DMS53 treated with DMSO at 0.1 percent for 48 hours (cell line): ENCODE data around the gene PLIN5.
"Not testable (repeated sequence)": the region's sequence is repeated elsewhere in the genome, so short reads cannot be mapped to it uniquely, and the experiment has no call there.

Experiments used
- DNase-seq: peaks from one replicate; lab custom pipeline; 2025; ENCODE audit not compliant: unreplicated experiment; lab: John Stamatoyannopoulos, UW

PLIN5 gene

DNA sequence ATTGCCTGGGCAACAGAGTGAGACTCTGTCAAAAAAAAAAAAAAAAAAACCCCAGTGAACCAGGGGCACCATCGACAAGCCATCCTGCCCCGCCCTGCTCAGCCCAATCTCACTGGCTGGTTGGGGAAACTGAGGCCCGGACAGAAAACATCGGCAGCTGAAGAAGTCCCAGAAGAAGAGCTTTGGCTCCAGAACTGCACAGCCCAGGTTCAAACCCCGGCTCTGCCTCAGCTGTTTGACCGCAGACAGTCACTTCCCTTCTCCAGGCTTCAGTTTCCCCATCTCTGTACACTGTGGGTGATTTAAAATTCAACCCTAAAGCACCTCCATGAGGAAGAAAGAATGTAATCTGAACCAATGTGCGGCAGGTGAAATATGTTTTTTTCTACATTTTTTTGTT is 33.9 kb upstream of the PLIN5 start:
- no peak for DNase-seq

DNA sequence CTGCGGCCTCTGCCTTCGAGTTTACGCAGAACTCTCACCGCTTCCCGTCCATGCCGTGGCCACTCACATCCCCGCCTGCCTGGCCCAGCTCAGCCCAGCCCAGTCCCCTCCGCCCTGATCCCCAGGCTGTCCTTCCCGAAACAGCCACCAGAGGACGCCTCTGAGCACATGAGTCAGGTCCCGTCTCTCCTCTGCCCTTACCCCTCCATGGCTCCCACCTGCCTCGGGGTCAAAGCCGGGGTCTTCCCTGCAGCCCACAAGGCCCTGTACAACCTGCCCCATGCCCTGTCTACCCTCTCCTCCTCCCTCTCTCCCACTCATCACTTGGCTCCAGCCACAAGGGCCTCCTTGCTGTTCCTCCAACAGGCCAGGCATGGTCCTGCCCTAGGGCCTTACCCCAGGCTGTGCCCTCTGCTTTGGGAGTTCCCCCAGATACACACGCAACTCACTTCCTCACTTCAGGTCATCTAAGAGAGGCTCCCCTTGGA is 32.6 kb upstream of the PLIN5 start:
- DNase-seq: no peak

DNA sequence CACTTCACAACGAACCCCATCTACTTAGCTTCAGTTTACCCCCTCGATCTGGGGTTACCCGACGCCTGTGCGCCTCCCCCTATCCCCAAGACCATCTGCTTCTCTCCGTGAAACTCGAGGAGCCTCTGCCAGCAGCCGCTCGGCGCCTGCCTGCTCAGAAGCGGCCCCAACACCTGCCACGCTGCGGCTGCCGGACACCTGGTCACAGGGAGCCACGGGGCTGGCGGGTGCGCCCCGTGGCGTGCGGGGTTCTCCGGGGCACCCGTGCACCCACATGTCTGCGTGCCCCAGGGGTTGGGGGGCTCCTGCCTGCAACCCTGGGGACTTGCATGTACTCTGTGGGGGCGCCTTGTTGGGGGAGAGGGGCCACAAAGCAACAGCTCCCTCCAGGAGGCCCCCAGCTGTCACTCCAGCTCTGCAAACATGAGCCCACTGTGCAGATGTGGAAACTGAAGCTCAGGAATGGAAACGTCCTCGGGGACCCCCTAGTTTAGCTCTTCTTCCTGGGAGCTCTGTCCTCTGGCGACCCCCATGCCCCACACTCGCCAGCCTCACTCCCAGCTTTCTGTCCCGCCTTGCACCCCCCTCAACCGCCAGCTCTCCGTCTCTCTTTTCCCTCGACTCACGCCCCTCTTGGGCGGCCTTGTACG is 31.5 kb upstream of the PLIN5 start:
- no peak for DNase-seq

DNA sequence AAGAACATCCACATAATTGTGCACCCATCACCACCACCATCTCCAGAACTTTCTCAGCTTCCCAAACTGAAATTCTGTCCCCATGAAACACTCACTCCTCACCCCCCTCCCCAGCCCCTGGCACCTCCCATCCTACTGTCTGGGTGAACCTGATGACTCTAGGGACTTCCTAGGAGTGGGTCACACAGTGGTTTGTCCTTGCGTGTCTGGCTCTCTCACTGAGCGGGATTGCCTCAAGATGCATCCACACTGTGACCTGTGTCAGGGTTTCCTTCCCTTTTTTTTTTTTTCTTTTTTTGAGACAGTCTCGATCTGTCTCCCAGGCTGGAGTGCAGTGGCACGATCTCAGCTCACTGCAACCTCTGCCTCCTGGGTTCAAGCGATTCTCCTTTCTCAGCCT is 28.5 kb upstream of the PLIN5 start:
- DNase-seq: not testable (repeated sequence)

DNA sequence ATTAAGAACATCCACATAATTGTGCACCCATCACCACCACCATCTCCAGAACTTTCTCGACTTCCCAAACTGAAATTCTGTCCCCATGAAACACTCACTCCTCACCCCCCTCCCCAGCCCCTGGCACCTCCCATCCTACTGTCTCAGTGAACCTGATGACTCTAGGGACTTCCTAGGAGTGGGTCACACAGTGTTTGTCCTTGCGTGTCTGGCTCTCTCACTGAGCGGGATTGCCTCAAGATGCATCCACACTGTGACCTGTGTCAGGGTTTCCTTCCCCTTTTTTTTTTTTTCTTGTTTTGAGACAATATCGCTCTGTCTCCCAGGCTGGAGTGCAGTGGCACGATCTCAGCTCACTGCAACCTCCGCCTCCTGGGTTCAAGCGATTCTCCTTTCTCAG is 27.1 kb upstream of the PLIN5 start:
- DNase-seq: not testable (repeated sequence)

DNA sequence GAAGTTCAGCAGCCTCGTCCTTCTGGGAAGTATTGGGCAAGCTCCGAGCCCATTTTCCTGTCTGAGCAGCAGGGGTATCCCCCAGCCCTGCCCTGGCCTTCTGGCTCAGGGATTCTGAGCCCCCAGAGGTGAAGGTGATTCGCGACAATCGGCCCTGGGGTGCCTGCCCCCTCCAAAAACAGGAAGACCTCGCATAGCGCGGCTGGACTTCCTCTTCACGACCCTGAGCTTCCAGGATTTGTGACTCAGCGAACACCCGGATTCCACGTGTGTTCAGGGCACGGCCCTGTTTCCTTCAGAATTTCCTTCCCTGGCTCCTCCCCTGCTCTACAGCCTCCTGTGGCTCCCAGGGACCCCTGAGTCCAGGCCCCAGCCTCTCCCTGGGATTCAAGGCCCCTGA is 24.5 kb upstream of the PLIN5 start, which contains the start of gene SEMA6B:
TSS of gene SEMA6B (minus strand) at position 116 of the 400 bp plus-strand sequence. CDS start 1,227 bp downstream, outside the sequence.
- DNase-seq: no peak

DNA sequence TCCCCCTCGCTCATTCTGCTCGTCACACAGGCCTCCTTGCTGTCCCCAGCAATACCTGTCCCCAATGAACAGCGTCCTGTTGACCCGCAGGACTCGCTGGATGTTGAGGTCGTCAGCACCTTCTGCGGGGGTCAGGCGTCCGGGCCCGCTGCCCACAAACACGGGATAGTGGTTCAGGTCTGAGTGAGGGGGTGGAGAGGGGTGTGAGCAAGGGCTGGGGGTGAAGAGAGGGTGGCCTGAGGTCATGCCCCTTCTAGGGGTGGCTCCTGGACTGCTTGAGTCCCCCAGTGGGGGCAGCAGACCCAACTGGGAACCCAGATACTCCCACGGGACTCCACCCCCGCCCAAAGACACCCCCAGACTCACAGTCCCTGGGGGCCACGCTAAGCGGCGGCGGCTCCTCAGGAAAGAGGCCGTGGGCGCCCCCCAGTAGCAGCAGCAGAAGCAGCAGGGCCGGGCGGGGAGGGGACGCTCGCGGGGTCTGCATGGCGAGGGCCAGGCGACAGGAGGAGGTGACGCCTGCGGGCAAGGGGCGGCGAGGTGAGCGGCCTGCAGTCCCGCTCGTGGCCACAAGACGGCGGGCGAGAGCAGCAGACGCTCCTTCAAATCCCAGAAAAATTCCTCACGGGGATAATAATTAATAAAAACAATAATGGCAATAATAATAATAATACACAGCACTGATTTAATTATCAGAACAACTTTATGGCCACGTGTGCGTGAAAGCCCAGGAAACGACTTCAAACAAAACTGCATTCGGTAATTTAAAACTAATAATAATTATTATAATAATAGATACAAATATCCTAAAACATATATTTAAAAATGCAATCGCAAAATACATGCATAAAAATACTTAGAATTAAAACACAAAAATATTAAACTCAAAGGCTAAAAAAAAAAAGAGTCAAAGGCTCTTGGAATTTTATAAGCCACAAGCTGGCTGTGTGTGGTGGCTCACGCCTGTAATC is 23.2 kb upstream of the PLIN5 start:
- no peak for DNase-seq

DNA sequence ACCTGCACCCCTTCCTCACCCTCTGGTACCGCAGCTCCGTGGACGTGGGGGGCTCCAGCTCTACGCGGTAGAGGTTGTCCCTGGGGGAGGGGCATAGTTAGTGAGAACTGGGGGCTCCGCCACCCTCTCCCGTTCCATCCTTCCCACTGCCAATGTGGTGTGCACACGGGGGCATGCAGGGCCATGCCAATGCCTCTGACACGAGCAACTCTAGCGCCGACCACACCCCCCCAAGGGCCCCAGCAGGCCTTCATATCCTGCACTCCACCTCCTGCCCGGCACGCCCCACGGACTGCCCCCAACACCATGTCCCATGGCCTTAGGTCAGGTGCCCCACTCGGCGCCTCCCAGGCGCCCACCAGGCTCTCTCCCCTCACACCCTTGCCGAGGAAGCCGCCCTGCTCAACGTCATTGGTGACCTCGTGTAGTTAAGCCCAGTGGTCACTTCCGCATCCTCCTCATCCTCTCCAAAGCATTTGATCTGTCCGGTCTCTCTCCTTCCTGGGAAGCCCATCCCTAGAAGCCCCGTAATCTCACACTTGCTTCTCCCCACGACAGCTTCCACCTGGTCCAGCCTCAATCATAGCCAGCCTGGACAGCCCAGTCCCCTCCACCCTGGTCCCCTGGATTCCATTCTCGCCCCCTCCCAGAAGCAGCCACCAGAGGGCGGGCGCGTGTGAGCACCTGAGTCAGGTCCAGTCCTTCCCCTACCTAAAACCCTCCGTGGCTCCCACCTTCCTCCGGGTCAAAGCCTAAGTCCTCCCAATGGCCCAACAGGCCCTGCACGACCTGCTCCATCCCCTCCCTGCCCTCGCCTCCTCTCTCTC is 22.3 kb upstream of the PLIN5 start:
- no peak for DNase-seq

DNA sequence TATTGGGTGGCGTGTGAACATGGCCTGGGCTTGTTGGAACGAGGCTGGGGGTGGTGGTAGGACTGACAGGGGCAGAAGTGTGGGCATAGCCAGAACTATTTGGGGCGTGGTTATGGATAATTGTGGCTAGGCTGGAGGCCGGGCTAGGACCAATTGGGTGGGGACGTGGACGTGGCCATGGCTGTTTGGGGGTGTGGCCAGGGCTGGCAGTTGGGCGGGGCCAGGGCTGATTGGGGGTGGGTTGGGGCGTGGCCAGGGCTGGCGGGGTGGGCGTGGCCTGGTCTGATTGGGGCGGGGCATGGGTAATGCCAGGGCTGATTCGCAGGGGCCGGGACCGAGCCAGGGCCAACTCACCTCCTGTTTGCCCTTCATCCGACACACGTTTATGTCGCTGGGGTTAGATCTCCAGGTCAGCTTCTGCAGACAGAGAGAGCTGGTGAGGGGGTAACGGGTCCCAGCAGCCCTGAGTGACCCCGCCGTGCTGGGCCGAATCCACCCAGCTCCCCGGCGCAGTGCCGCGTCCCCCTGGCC is 21.6 kb upstream of the PLIN5 start:
- DNase-seq: no peak

DNA sequence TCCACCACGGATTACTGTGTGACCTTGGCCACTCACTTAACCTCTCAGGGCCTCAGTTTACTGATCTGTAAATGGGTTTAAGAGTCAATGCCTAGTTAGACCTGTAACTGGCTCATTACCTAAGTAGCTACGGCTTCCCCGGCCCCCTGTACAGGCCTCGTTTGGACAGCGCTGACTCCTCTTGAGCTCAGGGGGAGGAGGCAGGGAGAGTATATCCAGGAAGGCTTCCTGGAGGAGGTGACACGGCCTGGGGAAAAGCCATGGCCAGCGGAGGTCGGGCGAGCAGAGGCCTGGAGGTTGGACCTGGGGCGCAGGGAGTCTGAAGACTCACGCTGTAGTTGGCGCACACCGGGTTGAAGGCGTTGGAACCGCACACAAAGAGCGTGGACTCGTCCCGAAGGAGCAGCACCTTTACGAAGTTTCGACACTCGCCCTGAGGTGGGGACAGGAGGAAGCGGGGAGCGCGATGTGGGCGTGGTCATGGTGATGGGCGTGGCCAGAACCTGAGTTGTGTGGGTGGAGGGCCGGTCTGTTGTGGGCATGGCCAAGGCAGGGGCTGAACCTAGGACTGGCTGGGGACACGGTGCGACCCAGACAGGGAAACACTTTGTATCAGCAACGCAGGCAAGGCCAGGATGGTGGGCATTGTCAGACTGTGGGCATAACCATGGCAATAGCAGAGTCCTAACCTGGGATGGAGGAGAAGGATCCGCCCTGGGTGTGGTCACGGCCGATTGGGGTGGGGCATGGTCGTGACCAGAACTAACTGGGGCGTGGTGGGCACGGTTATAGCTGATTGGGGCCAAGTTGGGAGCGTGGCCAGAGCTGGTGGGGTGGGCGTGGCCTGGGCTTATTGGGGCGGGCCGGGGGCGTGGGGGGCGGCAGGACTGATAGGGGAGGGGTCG is 20.9 kb upstream of the PLIN5 start:
- DNase-seq: no peak

DNA sequence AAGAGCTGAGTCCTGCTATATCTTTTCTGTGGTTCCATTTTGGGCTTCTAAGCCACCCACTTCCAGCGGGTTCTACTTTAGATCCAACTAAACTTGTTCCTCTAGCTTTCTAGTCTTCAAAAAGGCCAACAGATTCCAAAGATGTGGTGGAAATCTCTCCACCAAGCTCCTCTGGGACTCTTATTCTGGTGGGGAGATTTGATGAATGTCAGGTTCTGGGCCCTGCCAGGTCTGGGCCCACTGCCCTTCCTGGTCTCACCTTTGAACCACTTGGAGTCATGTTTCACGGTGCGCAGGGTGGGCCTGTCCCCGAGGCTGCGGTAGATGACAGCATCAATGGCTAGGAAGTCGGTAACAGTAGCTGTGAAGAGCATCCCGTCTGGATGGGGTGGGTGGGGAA is 19.7 kb upstream of the PLIN5 start:
- DNase-seq: no peak

DNA sequence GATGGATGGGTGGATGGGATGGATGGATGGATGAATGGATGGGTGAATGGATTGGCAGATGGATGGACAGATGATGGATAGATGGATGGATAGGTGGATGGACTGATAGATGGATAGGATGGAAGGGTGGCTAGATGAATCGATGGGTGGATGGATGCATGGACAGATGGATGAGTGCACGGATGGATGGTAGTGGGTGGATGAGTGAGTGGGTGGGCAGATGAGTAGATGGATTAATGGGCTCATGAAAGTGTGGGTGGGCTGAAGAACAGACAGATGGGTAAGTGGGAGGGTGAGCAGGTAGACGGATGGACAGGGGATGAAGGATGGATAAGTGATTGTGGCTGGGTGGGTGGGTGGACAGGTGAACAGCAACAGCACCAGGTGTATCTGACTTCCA is 18.8 kb upstream of the PLIN5 start:
- DNase-seq: no peak

DNA sequence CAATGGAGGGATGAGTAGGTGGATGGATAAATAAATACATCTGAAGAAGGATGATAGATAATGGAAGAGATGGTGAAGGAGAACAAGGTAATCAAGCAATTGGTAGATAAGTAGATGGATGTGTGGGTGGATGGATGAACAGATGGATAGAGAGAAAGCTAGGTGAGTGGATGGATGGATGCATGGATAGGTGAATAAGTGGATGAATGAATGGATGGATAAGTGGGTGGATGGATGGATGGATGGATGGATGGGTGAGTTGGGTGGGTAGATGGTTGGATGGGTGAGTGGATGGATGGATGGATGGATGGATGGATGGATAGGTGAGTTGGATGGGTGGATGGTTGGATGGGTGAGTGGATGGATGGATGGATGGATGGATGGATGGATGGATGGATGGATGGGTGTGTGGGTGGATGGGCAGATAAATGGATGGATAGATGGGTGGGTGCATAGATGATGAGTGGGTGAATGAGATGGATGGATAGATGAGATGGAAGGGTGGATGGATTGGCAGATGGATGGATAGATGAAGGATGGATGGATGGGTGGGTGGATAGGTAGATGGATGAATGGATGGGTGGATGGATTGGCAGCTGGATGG is 18.2 kb upstream of the PLIN5 start:
- DNase-seq: no peak

DNA sequence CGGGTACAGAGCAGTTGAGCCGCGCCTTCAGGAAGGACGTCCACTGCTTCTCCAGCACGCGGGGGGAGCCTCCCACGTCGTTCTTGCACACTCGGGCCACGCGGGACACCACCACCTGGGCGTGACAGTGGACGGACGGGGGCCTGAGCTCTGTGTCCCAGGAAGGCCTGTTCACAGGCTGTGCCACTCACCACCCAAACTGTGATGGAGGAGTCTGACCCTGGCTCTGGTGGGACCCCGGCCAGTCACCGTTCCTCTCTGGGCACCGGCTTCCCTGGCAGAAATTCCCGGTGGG is 17.4 kb upstream of the PLIN5 start:
- DNase-seq: no peak

DNA sequence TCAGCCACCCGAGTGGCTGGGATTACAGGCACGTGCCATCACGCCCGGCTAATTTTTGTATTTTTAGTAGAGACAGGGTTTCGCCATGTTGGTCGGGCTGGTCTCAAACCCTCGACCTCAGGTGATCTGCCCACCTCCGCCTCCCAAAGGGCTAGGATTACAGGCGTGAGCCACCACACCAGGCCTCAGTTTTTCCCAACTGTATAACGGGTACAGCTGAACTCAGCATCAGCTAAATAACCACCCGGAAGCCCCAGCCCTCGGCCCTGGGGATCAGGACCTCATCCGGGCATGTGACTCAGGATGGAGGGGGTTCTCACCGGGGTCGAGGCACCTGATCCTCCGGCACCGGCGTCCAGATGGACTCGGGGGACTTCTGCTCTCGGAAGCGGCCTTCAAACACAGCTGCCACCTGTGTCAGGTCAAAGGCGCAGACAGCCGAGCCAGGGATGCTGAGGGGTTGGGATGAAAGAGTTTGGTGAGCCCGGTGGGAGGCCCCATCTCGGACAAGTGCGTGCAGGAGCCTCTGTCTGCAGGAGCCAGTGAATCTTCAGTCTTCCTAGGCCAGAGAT is 15.5 kb upstream of the PLIN5 start:
- DNase-seq: no peak

DNA sequence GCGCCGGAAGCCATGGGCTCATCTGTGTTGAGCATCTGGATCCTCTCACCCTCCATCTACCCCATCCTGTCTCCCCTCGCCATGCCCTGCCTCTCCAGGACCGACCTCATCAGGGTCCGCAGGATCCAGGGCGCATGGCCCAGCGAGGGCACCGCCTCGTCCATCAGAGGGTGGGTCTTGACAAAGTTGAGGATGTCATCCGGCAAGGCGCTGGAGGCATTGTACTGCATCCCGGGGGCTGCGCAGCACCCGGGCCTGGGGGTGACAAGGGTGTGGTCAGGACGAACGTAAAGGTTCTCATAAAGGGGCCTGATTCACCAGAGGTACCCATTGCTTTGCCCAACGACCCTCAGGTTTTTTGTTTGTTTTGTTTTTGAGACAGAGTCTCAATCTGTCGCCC is 15.0 kb upstream of the PLIN5 start:
- no peak for DNase-seq

DNA sequence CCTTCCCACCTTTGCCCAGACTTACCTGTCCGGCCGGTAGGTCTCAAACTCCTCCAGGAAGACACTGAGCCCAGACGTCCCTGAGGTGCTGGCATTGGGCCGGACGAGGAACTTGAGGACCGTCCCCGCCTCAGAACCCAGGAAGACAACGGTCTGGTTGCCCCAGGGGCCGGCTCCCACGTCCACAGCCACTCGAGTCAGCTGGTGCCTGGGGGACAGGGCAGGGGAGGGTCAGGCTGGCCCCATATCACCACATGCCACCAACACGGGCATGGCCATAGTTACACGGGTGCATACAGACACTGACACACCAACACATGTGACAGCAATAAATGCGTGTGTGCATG is 13.2 kb upstream of the PLIN5 start:
- DNase-seq: no peak

DNA sequence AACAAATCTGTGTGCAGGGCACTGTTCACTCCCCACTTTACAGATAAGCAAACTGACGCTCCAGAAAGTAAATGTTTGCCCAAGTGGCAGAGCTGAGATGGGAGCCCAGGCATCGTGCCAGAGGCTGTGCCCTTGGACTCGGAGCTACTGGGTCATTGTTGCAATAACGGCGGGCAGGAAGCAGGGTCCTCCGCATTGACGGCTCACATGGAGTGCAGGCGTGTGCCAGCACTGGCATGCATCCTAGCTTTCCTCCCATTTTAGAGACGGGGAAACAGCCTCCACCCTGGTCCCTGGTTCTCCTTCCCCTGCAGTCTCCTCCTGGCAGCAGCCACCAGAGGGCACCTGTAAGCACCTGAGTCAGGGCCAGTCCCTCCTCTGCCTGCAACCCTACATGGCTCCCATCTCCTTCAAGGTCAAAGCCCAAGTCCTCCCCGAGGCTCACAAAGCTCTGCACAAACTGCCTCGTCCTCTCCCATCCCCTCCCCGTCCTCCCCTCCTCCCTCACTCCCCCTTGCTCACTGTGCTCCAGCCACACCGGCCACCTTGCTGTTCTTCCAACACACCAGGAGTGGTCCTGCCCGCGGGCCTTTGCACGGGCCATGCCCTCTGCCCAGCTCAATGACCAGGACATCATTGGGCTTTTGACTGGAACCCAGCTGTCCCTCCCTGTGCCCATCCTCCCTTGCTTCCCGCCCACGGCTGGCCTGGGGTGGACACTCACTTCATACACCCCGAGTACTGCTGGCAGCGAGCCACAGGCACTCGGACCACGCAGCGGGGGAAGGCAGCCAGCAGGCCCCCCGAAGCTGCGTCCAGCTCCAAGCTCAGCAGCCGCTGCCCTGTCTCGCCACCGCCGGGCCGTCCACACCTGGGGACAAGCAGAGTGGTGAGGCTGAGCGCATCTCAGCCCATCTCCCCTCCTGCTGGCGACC is 12.5 kb upstream of the PLIN5 start:
- DNase-seq: no peak
